Measurements from ENCODE around the gene CAPN15.

CAPN15 gene

DNA sequence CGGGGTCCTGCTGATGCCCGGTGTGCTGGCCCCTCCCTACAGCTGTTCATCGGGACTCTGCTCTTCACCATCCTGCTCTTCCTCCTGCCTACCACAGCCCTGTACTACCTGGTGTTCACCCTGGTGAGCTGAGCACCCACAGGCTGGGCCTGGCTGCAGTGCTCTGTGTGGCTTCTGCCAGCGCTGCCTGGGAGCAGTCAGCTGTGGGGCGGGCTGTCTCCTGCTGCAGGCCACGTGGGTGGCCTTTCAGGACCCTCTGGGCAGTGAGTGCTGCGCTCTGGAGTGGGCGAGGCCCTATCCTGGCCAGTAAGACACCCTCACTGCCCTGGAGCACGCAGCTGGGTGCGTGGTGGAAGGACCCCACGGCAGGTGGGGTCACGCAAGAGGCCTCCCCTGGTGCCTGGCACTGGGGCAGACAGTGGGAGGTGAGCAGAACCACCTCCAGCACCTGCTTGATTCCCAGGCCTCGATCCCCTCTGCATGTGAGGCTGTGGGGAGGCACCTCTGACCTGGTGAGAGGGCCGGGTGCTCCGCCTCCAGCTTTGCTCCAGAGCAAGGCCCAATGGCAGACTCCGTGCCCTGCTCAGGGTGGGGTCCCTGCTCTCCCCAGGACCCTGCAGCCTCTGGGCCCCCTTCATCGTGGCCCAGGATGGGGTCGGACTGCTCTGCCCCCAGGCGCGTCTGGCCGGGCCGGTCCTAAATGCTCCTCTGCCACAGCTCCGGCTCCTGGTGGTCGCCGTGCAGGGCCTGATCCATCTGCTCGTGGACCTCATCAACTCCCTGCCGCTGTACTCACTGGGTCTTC is 52.8 kb downstream of the CAPN15 start:
- no peak for DNase-seq

DNA sequence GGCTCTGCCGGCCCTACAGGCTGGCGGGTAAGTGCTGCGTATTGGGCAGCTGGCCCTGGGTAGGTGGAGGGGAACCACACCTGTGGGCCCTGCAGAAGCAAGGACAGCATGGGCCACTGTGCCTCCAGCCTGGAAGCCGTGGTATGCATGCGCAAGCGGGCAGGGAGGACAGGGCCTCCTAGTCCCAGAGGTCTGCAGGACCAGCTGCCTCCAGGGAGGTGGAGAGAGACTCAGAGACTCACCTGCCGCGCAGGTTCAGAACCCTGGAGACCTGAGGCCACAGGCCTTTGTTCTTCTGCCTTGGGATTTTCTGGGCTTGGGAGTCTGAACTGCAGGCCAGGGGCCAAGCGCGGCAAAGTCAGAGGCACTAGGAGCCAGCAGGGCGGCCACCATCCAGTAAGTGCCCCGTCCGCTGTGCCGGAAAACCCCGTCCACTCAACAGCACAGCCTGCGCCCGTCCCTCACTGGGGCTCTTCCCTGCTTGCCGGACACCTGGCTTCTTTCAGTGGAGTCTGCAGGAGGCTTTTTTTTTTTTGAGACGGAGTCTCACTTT is 53.5 kb downstream of the CAPN15 start:
- DNase-seq, result no peak

- no peak for DNase-seq
These were observed 54.7 kb downstream of the CAPN15 start for GRCh38 chr16:582218-582613.

DNA sequence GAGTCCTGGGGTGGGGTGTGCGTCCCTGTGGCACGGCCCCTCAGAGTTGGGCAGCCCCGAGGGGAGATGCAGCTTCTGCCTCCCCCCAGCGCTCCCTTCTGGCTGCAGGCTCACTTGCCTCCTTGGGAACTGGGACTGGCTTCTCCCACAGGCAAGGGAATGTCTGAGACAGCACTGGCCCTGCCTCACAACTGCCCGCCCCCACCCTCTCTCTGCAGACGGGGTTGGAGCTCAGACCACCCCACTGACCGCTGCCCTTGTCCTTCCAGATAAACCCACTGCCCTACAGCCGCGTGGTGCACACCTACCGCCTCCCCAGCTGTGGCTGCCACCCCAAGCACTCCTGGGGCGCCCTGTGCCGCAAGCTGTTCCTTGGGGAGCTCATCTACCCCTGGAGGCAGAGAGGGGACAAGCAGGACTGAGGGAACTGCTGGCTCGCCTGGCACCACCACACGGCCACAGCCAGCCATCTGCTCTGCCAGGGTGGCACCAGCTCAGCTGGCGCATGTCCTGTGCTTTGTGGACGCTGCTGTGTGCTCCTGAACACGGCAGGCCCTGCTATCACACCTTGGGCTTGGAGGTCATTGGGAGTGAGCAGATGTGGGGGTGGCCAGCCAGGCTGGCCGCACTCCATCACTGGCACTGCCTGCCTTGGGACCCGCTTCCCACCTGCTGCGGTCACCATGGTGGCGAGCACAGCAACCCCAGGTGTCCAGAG is 55.3 kb downstream of the CAPN15 start:
- no peak for DNase-seq

GRCh38 chr16:583470-583814 is 55.9 kb downstream of the CAPN15 start:
- no peak for DNase-seq

DNA sequence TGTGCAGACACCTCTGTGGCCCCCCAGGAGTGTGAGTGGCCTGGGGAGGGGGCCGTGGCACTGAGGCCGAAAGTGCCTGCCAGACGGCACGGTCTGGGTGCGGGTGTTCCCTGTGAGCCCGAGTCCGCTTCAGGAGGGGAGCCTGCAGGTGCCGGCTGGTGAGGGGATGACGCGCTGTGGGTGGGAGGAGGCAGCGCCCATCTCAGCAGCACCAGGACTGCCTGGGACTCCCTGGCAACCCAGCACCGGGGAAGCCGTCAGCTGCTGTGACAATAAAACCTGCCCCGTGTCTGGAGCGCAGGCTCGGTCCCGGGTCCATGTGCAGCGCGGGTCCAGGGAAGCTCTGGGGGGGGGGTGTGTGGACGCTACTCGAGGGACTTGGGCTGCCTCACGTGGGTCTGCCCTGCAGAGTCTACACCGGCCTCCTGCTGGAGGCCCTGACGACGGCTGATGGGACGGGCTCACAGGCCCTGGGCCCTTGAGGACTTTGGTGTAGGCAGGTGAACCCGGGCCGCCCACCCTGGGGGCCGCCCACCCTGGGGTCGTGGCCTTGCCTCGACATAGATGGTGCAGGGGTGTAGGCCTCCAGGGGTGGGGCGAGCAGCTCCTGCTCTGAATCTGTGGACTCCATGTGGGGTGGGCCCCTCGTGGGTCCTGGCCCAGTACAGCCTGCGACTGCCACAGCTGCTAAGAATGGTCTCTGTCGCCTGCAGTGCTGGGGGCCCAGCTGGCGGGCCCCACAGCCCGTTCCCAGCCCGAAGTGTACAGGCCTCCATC is 56.5 kb downstream of the CAPN15 start:
- DNase-seq, result no peak

- no peak for DNase-seq
These were observed 57.8 kb downstream of the CAPN15 start for GRCh38 chr16:585351-585750.

DNA sequence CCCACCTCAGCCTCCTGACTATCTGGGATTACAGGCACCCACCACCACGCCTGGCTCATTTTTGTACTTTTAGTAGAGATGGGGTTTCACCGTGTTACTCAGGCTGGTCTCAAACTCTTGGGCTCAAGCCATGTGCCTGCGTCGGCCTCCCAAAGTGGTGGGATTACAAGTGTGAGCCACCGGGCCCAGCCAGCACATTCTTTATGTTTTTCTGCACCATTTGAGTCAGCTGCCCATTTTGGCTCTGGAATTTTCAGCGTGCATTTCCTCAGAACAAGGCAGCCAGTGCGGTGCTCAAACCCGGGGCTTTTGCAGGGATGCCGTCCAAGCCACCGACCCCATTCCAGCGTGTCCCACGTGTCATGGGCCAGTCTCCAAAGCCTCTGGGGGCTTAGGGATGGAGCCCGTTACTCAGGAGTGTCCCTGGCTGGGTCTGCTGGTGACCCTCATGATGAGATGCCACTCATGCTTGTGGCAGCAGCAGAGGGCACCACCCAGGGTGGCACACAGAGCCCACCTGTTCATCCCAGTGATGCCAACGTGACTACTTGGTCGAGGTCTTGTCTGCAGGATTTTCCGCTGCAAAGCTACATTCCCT is 58.6 kb downstream of the CAPN15 start:
- peak; percentile 35 for DNase-seq

DNA sequence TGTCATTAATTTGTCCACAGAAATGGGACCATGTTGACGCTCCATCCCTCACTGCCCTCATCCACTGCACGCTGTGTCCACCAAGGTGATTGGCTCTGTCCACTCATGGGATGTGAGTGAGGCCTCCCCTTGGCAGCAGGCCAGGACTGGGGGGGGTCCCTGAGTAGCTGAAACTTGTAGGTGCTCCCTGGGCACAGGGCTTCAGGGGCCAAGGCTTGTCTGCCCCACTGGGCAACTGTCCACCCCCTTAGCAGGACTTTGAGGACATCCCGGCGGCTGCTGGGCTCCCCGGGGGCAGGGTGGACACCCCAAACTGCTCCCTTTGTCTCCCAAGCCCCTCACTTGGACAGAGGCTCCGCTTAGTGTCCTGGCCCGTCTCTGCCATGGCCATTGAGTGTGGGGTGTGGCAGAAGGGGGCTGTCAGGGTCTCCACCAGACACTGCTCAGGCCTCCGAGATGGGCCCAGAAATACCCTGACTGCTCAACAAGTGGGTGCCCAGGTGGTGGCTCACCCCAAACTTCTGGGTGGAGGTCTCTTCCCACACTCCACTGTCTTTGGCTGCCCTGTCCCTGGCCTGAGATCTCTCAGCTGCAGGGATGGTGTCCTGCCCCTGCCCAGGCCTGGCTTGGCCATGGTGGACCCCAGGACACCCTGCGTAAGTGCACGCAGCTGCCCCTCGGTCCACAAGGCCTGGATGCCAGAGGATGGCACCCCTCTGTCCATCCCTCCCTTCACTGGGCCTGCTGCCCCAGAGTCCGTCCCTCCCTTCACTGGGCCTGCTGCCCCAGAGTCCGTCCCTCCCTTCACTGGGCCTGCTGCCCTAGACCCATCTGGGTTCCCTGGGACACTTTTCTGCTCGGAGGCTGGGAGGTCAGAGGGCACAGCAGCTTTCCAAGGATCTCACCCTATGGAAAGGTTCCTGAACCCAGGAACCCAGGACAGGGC is 59.4 kb downstream of the CAPN15 start:
- DNase-seq, result no peak

DNA sequence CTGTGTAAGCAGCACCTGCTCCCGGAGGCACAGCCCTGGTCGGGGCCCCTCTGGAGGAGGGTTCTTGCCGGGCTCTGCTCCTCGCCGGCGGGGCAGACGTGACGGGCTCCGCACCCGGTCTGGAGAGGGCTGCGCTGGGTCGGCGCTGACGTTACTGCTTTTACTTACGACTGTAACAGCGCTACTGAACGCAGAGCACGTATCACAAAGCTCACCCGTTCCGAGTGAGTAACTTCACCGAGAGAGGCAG is 61.1 kb downstream of the CAPN15 start:
- peak; percentile 64 for DNase-seq

DNA sequence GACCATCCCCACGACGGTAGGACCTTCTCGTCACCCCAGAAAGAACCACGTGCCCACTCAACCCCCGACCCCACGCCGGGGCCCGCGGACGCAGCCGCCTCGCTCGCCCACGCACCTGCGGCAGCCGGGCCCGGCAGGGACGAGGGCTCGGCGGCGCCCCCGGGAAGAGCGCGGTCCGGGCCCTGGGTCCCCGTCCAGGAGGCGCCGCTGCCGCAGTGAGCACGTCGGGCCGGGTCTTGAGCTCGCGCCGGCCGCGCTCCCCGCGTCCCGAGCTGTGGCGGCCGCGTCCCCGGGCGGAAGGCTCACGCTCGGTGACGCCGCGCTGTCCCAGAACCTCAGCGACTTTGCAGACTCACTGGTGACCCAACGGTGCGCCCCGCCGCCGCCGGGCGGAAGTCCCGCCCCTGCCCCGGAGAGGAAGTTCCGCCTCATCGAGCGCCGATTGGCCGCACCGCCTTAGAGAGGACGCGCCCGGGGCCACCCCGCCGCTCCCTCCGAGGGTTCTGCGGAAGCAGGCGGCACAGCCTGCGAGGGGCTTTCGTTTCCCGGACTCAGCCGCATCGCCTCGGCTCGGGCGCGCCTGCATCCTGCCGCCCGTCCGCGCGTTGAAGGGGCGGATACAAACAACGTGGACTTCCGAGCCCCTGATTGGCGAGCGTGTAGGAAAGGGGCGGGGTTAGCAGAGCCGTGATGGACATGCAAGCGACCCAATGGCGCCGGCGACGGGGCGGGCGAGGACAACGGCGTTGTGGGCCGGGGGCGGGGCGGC is 61.6 kb downstream of the CAPN15 start:
- DNase-seq, result peak; percentile 94

DNA sequence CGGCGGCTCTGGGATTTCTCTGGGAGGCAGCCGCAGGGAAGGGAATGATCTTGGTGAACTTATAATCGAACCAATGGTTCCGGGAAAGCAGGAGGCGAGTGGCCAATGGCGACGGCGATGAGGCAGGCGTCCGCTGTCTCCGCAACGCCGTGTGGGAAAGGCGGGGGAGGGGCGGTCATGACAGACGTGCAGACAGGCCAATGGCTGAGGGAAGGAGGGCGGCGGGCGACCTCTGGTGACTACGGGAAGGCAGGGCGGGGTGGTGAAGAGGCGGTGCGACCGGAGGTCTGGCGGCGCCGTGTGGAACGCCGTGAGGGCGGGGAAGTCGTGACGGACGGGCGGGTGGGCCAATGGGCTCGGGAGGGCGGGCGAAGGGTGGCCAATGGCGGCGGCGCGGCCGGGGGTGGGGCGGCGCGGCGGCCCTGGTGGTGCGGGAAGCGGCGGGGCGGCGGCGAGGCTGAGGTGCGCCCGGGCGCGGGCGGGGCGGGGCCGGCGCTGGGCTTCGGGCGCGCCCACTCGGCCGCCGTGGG is 62.2 kb downstream of the CAPN15 start, which contains the start of gene RAB40C:
Gene RAB40C, plus strand, starts transcription at position 409 of the 530 bp plus-strand sequence. CDS start 226 bp downstream, outside the sequence.
- DNase-seq, result peak; percentile 97

GRCh38 chr16:590188-590814 is 62.8 kb downstream of the CAPN15 start:
- no peak for DNase-seq

DNA sequence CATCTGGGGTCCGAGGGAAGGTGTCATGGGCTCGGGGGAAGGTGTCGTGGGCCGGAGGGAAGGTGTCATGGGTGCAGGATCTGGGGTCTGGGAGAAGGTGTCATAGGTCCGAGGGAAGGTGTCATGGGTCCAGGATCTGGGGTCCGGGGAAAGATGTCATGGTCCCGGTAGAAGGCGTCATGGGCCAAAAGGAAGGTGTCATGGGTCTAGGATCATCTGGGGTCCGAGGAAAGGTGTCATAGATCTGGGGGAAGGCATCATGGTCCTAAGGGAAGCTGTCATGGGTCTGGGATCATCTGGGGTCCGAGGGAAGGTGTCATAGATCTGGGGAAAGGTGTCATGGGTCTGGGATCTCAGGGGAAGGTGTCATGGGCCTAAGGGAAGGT is 63.3 kb downstream of the CAPN15 start:
- DNase-seq, result no peak

DNA sequence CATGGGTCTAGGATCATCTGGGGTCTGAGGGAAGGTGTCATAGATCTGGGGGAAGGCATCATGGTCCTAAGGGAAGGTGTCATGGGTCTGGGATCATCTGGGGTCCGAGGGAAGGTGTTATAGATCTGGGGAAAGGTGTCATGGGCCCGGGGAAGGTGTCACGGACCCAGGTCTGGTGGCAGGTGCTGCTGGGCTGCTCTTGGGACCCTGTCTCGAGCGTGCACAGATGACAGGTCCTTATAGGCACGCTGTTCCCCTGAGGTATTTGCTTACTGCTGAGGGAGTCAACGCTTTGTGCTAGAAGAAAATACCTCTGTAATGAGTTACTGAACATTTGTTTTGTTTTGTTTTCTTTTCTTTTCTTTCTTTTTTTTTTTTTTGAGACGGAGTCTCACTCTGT is 63.7 kb downstream of the CAPN15 start:
- no peak for DNase-seq

GRCh38 chr16:591892-592517 is 64.5 kb downstream of the CAPN15 start:
- DNase-seq, result no peak

GRCh38 chr16:592518-593306 is 65.2 kb downstream of the CAPN15 start:
- DNase-seq, result no peak

GRCh38 chr16:593406-593805 is 65.9 kb downstream of the CAPN15 start:
- no peak for DNase-seq

DNA sequence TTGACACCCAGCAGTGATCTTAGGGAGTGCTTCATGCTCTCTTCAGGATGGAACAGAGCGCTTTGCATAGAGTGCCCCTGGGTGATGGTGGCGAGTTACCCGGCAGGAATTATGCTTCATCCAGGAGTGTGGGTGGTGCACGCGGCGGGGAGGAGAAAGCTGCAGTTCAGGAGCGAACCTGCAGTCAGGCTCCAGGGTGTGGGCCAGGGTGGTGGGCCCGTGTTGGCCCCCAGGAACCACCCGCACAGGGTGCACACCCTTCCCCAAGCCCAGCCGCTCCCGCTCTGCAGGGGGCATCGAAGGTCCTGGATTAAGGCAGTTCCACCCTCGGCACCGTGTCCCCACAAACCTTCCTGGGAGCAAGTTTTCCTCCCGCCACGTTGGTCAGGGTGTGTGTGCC is 66.3 kb downstream of the CAPN15 start:
- DNase-seq, result no peak
